Epithelial cell of esophagus (primary cell): ENCODE data around the gene NKAIN2.
A peak's percentile ranks its signal among the peaks of the same experiment; 100 is the strongest.

ENCODE experiments used
- DNase-seq: peaks from one replicate; pipeline ENCODE4 v3.0.0; 2010; ENCODE audit warnings: low read depth
- H3K4me3 ChIP-seq: 2 replicates; pipeline ENCODE4 v1.5.1; 2011; ENCODE audit warnings: mild to moderate bottlenecking, low read length, control low read depth
- TF ChIP-seq, protein P1 (sequence below): IDR thresholded peaks from 2 replicates; pipeline ENCODE4 v1.5.1; 2011; ENCODE audit warnings: low read depth, mild to moderate bottlenecking, low read length, control low read depth, inconsistent platforms; ENCODE audit not compliant: insufficient read depth; ENCODE audit errors: missing control alignments

Gene NKAIN2

DNA sequence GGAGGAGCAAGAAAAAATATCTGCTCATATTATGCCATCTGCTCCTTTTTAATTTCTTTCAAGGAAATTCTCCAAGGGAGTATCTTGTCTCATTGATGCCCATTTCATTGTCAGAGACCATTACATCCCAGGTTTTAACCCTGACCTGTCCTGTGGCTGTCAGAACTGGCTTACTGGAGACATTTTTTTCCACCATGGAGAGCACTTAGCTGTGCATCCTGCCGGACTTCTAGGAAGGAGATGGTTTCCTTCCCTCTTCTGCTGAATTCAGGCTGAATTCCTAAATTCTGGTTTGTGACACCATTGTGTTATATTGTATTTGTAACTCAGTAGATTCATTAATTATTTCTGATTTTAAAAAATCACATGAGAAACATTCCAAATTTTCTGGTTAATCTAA is 70.3 kb downstream of the NKAIN2 start:
- TF ChIP-seq, protein P1, sequence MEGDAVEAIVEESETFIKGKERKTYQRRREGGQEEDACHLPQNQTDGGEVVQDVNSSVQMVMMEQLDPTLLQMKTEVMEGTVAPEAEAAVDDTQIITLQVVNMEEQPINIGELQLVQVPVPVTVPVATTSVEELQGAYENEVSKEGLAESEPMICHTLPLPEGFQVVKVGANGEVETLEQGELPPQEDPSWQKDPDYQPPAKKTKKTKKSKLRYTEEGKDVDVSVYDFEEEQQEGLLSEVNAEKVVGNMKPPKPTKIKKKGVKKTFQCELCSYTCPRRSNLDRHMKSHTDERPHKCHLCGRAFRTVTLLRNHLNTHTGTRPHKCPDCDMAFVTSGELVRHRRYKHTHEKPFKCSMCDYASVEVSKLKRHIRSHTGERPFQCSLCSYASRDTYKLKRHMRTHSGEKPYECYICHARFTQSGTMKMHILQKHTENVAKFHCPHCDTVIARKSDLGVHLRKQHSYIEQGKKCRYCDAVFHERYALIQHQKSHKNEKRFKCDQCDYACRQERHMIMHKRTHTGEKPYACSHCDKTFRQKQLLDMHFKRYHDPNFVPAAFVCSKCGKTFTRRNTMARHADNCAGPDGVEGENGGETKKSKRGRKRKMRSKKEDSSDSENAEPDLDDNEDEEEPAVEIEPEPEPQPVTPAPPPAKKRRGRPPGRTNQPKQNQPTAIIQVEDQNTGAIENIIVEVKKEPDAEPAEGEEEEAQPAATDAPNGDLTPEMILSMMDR, result no peak
- H3K4me3 ChIP-seq, result no peak overlapping the region
- no peak for DNase-seq

DNA sequence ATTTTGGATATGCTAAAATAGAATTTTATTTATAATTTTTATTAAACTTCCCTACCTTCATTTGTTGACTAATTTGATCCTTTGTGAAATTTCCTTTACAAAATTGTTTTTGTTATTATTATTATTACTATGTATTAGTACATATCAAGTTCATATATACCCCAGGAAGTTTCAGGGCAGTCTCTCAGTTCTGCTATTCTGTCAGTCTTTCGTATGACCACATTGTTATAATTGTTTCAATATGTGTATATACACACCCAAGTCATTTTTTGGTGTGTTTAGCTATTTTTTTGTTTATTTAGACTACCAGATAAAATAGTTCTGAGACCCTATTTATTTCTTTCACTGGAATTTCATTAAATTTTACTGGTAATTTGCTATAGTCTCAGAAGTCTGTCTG is 72.1 kb downstream of the NKAIN2 start:
- DNase-seq, result no peak
- TF ChIP-seq, protein P1, result no peak
- no peak overlapping the region for H3K4me3 ChIP-seq

DNA sequence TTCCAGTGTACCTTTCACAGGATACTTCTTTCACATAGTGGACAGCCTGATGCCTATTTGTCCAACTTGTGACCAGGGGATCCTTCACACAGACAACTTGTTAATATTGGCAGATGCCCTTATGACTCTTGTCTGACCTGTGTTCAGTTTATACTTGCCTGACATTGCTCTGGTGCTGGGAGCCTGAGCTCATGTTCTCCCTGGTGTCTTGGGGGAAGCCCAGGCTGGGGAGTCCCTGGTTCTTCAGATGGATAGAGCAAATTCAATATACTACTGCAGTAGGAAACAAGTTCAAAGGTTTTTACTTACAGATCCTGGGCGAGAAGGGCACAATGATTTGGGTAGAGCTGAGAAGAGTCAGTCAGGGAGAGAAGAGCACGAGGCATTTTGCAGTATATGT is 76.1 kb downstream of the NKAIN2 start:
- TF ChIP-seq, protein P1, result no peak
- no peak for DNase-seq
- no peak overlapping the region for H3K4me3 ChIP-seq

DNA sequence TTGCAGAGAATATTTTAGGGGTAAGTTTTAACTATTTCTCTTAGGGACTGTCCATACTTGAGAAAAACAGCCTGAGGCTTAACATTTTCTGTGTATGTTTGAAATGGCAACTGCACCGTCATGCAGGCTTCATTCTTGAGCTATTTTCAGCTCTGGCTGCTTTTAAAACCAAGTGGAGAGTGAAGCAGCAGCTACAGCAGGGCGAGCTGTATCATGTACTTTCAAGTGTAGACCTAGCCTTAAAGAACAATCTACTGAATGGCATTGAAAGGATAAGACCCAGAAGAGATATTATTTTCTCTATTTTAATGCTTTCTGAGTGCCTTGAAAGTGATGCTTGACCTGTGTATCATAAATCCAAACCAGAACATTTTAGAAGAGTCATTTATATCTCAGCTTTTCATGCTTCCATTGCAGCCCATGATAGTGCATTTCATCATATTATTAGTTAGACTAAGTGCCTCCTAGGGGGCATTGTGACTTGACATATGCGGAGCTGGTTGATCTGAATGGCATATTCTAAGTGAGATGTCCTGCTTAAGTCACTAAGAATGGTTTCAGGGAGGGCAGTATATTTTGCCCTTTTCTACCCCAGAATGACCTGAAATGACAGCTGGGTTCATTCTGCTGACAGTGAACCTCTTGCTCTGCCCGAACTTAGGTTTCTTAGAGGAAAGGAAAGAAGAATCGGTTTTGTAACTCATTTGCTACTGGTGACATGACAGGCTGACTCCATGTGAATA is 85.3 kb downstream of the NKAIN2 start:
- H3K4me3 ChIP-seq, result no peak overlapping the region
- TF ChIP-seq, protein P1, result no peak
- DNase-seq, result peak; percentile 43

DNA sequence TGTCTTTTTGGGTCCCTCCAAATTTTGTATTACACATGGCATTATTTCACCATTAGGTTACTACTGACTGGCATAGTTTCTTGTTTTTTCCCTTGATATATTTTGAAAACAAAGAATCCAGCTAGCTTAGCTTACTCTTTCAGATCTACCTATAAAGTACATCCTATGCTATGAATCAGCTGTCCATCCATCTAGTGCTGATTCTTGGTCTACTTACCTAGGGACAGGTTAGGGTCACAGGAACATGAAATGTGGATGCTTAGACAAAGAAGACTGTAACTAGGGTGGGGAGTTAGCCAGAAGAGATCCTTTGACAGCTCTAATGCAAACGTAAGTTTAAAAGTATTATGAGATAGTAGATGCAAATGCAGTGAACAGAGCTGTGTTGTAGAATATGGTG is 91.7 kb downstream of the NKAIN2 start:
- DNase-seq, result peak; percentile 7
- TF ChIP-seq, protein P1, result no peak

DNA sequence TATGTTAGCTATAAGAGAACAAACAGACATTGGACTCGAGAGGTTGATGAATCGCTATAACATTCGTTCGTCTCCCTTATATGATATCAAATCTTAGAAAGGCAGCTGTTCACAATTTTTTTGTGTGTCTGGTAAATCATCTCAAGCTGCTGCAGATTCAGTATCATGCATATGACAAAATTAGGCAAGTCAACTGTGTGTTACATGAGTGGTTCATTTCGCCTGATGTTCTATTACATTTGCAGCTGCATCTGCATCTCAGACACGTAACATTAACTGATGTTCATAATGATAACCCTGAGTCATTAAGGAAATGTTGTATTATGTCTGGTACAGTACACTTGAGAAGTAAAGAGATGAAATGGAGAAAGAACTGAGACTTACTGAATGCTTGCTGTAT is 92.1 kb downstream of the NKAIN2 start:
- DNase-seq, result no peak
- no peak overlapping the region for H3K4me3 ChIP-seq
- TF ChIP-seq, protein P1, result no peak

More for the DNA sequence above, 91.7 kb downstream of the NKAIN2 start:
- H3K4me3 ChIP-seq, result no peak overlapping the region

DNA sequence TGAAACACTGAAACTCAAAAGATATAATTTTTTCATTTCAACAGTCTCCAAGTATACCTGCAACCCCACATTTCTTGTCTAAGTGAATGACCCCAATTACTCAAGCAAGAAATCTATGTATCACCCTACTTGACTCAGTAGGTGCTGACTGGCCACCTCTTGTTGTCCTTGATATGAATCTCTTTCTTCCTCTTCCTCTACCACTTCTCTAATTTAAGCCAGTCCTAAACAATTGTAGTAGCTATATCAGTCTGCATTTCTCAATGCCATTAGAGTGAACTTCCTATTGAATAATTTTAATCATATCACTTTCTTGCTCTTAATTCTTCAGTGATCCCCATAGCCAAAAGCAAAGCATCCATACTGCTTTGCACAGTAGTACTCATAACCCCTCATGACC is 93.2 kb downstream of the NKAIN2 start:
- no peak for DNase-seq
- no peak overlapping the region for H3K4me3 ChIP-seq
- TF ChIP-seq, protein P1, result no peak
